ENCODE measurements around the gene SLC27A4. TPM values are rescaled to one million over a fixed set of nuclear protein-coding genes. Genes with fewer than 3 reads are reported as not detected.

The SLC27A4 gene
- total and polyA plus RNA-seq, 3 donors from 2014 or later: 32.8 to 38.0 (median 37.1) TPM

- TF ChIP-seq POLR2A (IDR thresholded peaks at IDR 0.05) (no peak), CTCF (IDR thresholded peaks at IDR 0.05) (no peak)
- H3K9me3 ChIP-seq: no peaks in the 10 kb centered on the region
- no peak overlapping the region for H3K4me3 ChIP-seq
- DNase-seq: no peak
- H3K27ac ChIP-seq: no peak overlapping the region
- H3K36me3 ChIP-seq (ENCODE audit: low read depth, missing control alignments): no peaks in the 10 kb centered on the region
- no peaks in the 10 kb centered on the region for H3K4me1 ChIP-seq
- intact Hi-C loops (cut with DNase I; ENCODE audit: low total_unique reads): no loop called here
- no peaks in the 10 kb centered on the region for H3K27me3 ChIP-seq
- WGBS, 2 donors: 87 to 89% methylated on average over 15 to 16 of the region's 16 CpGs
Measured at GRCh38 chr9:128296340-128297220, 43.7 kb upstream of the SLC27A4 start.

- DNase-seq: no peak
- H3K9me3 ChIP-seq: no peaks in the 10 kb centered on the region
- H3K4me3 ChIP-seq: no peak overlapping the region
- no peak overlapping the region for H3K27ac ChIP-seq
- WGBS, 2 donors: 76 to 79% methylated on average over 2 of the region's 2 CpGs
- no peaks in the 10 kb centered on the region for H3K27me3 ChIP-seq
- intact Hi-C loops (cut with DNase I; ENCODE audit: low total_unique reads): no loop called here
- H3K4me1 ChIP-seq: no peaks in the 10 kb centered on the region
- TF ChIP-seq POLR2A (IDR thresholded peaks at IDR 0.05): no peak
- no peak for TF ChIP-seq CTCF (IDR thresholded peaks at IDR 0.05)
- no peaks in the 10 kb centered on the region for H3K36me3 ChIP-seq (ENCODE audit: low read depth, missing control alignments)
Measured at GRCh38 chr9:128297221-128297773, 43.0 kb upstream of the SLC27A4 start.

GRCh38 chr9:128298535-128299482 is 41.5 kb upstream of the SLC27A4 start:
- no peak for DNase-seq
- no peak overlapping the region for H3K4me3 ChIP-seq
- no peak for TF ChIP-seq POLR2A (IDR thresholded peaks at IDR 0.05)
- TF ChIP-seq CTCF (IDR thresholded peaks at IDR 0.05): no peak
- intact Hi-C loops (cut with DNase I; ENCODE audit: low total_unique reads): no loop called here
- H3K36me3 ChIP-seq (ENCODE audit: low read depth, missing control alignments): no peaks in the 10 kb centered on the region
- H3K27me3 ChIP-seq: no peaks in the 10 kb centered on the region
- WGBS, 2 donors: 88 to 96% methylated on average over 17 to 20 of the region's 20 CpGs
- H3K4me1 ChIP-seq: no peaks in the 10 kb centered on the region
- no peaks in the 10 kb centered on the region for H3K9me3 ChIP-seq
- no peak overlapping the region for H3K27ac ChIP-seq

- Histone ChIP-seq H3K36me3 (ENCODE audit: low read depth, missing control alignments) (no peaks in the 10 kb centered on the region), H3K27ac (no peak overlapping the region), H3K27me3 (no peaks in the 10 kb centered on the region), H3K4me1 (peaks cover 7% of the 10 kb centered on the region), H3K4me3 (no peak overlapping the region), H3K9me3 (no peaks in the 10 kb centered on the region)
- 50 to 65% methylated on average over 9 of the region's 9 CpGs for WGBS, 2 donors
- TF ChIP-seq CTCF (IDR thresholded peaks at IDR 0.05): no peak
- TF ChIP-seq POLR2A (IDR thresholded peaks at IDR 0.05): no peak
- intact Hi-C loops (cut with DNase I; ENCODE audit: low total_unique reads): no loop called here
- DNase-seq: no peak
Measured at GRCh38 chr9:128304136-128304970, 36.0 kb upstream of the SLC27A4 start.
